ENCODE data around the gene UBE2F. TPM values are rescaled to one million over a fixed set of nuclear protein-coding genes. Genes with fewer than 3 reads are reported as not detected.

The UBE2F gene
- total and polyA plus RNA-seq, 2 of the 13 experiments (the other 11 are each of a cell fraction or from before 2014, with no cell fraction given), result 35.4 to 73.1 TPM

DNA sequence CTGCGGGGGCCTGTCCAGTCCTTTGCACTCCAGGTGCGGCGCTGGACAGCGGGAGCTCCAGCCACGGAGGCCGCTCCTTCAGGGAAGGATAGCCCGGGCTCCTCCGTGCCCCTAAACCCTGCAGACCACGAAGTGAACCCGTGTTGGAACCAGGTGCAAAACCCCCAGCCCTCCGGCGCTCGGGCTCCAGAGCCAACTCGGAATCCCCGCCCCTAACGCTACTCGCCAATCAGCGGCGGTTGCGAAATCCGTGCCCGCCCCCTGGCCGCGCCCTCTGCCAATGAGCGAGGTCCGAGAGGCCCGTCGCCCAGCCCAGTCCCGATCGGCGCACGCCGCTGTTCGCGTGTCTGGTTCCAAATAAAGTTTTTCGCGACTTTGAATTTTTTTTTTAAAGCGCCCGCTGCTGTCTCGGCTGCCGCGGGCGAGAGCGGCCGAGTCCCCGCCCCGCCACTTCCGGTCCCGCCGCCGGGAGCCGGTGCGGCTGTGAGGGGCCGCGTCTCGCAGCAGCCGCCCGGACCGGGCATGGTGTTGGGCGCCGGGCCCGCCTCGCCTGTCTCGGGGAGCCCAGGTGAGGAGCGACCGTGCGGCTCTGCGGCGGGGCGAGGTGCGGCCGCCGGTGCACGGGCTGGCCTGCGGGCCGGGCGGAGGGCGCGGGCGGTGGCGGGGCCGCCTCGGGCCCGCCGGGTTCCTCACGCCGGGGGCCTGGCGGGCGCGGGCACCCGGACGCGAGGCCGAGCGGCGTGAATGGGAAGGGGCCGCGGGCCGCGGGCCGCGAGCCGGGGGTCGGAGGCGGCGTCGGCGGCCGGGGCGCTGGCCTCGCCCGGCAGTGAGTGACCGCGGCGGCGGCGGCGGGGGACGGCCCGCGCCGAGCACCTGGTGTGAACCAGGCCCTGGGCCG, at the start of gene UBE2F (continued):
- TF ChIP-seq GTF2F1 (IDR thresholded peaks at IDR 0.05; ENCODE audit: low read length), result no peak
- TF ChIP-seq CREB3 (CRISPR knock-in tag; IDR thresholded peaks at IDR 0.05), result no peak
- TF ChIP-seq ZNF224 (CRISPR knock-in tag; IDR thresholded peaks at IDR 0.05), result peak; percentile 39; the same call in 1 of the 2 replicates
- no peak for TF ChIP-seq GTF3A (CRISPR knock-in tag; conservative IDR thresholded peaks at IDR 0.05)
- TF ChIP-seq, protein P1, sequence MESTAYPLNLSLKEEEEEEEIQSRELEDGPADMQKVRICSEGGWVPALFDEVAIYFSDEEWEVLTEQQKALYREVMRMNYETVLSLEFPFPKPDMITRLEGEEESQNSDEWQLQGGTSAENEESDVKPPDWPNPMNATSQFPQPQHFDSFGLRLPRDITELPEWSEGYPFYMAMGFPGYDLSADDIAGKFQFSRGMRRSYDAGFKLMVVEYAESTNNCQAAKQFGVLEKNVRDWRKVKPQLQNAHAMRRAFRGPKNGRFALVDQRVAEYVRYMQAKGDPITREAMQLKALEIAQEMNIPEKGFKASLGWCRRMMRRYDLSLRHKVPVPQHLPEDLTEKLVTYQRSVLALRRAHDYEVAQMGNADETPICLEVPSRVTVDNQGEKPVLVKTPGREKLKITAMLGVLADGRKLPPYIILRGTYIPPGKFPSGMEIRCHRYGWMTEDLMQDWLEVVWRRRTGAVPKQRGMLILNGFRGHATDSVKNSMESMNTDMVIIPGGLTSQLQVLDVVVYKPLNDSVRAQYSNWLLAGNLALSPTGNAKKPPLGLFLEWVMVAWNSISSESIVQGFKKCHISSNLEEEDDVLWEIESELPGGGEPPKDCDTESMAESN (CRISPR knock-in tag; conservative IDR thresholded peaks at IDR 0.05), result 0 out of 2 replicates have a peak, but pooled peaks have one; percentile 79
- TF ChIP-seq ZNF234 (CRISPR knock-in tag; conservative IDR thresholded peaks at IDR 0.05), result 0 out of 2 replicates have a peak, but pooled peaks have one; percentile 59
- TF ChIP-seq GATAD2A (CRISPR knock-in tag; IDR thresholded peaks at IDR 0.05), result peak; percentile 49; the same call in 1 of the 2 replicates
- TF ChIP-seq ZNF264 (CRISPR knock-in tag; IDR thresholded peaks at IDR 0.05), result peak; percentile 28; the same call in 1 of the 2 replicates
- TF ChIP-seq ZSCAN20 (CRISPR knock-in tag; IDR thresholded peaks at IDR 0.05; ENCODE audit: borderline replicate concordance), result no peak
- TF ChIP-seq ARNT2 (CRISPR knock-in tag; IDR thresholded peaks at IDR 0.05; ENCODE audit: low read depth), result peak; percentile 78; the same call in 1 of the 2 replicates
- TF ChIP-seq ZNF124 (CRISPR knock-in tag; IDR thresholded peaks at IDR 0.05), result 0 out of 2 replicates have a peak, but pooled peaks have one; percentile 17
- no peak; the same call in 1 of the 2 replicates for TF ChIP-seq ZNF841 (CRISPR knock-in tag; IDR thresholded peaks at IDR 0.05; ENCODE audit: borderline replicate concordance)
- TF ChIP-seq ZNF713 (CRISPR knock-in tag; IDR thresholded peaks at IDR 0.05), result no peak
- TF ChIP-seq ZNF280D (CRISPR knock-in tag; IDR thresholded peaks at IDR 0.05), result 0 out of 2 replicates have a peak, but pooled peaks have one; percentile 42
- TF ChIP-seq NCOA5 (CRISPR knock-in tag; IDR thresholded peaks at IDR 0.05), result no peak
- no peak for TF ChIP-seq EED (CRISPR knock-in tag; IDR thresholded peaks at IDR 0.05)
- TF ChIP-seq, protein P2, sequence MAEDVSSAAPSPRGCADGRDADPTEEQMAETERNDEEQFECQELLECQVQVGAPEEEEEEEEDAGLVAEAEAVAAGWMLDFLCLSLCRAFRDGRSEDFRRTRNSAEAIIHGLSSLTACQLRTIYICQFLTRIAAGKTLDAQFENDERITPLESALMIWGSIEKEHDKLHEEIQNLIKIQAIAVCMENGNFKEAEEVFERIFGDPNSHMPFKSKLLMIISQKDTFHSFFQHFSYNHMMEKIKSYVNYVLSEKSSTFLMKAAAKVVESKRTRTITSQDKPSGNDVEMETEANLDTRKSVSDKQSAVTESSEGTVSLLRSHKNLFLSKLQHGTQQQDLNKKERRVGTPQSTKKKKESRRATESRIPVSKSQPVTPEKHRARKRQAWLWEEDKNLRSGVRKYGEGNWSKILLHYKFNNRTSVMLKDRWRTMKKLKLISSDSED (CRISPR knock-in tag; IDR thresholded peaks at IDR 0.05), result no peak
- TF ChIP-seq, protein P3, sequence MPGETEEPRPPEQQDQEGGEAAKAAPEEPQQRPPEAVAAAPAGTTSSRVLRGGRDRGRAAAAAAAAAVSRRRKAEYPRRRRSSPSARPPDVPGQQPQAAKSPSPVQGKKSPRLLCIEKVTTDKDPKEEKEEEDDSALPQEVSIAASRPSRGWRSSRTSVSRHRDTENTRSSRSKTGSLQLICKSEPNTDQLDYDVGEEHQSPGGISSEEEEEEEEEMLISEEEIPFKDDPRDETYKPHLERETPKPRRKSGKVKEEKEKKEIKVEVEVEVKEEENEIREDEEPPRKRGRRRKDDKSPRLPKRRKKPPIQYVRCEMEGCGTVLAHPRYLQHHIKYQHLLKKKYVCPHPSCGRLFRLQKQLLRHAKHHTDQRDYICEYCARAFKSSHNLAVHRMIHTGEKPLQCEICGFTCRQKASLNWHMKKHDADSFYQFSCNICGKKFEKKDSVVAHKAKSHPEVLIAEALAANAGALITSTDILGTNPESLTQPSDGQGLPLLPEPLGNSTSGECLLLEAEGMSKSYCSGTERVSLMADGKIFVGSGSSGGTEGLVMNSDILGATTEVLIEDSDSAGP (CRISPR knock-in tag; IDR thresholded peaks at IDR 0.05; ENCODE audit: borderline replicate concordance), result peak; percentile 99
- TF ChIP-seq PRMT3 (CRISPR knock-in tag; IDR thresholded peaks at IDR 0.05; ENCODE audit: borderline replicate concordance, low read depth), result no peak; the same call in 1 of the 2 replicates
- no peak for TF ChIP-seq GPN1 (CRISPR knock-in tag; IDR thresholded peaks at IDR 0.05; ENCODE audit: borderline replicate concordance)
